SK-N-SH (cell line): ENCODE results near the gene PAF1. TPM values are rescaled to one million over a fixed set of nuclear protein-coding genes. Genes with fewer than 3 reads are reported as not detected.

ENCODE experiments used
- CTCF ChIA-PET: fragments of 300-600, 350-600 bp; formaldehyde crosslinking; extraction: SDS; loops from one replicate; lab custom pipeline; 2021; lab: Yijun Ruan, JAX
- POLR2A ChIA-PET: fragments of 350-600 bp; sonication (Branson Sonifier 250); formaldehyde crosslinking; extraction: SDS; loops from one replicate; lab custom pipeline; 2020; ENCODE audit warnings: antibody characterized with exemption, inconsistent platforms; lab: Yijun Ruan, JAX
- DNase-seq: peaks from one replicate; pipeline ENCODE4 v3.0.0; 2012
- H2AFZ ChIP-seq: fragments of 200-600 bp; sonication (generic); 2 replicates; pipeline ENCODE4 v1.8.1; 2016; ENCODE audit warnings: antibody characterized with exemption, mild to moderate bottlenecking, low read depth
- H3F3A ChIP-seq: fragments of 200-600 bp; sonication (generic); replicated peaks from 2 replicates; pipeline ENCODE3; 2016; ENCODE audit warnings: antibody characterized with exemption, mild to moderate bottlenecking; ENCODE audit not compliant: insufficient read depth
- H3K27ac ChIP-seq, 2 experiments: fragments of 200-500 bp in 1 of 2; fragments of 200-600 bp in 1 of 2; sonication (Bioruptor generic) in 1 of 2; sonication (generic), shearing (Covaris generic) in 1 of 2; 2 replicates each; pipeline versions ENCODE4 v1.5.1 to v1.6.1; 2014 to 2016; ENCODE audit warnings: low read depth in 2 of 2, inconsistent platforms in 1 of 2, low read length in 1 of 2, mild to moderate bottlenecking in 1 of 2, mixed read lengths in 1 of 2
- H3K27me3 ChIP-seq: fragments of 200-600 bp; sonication (generic), shearing (Covaris generic); 2 replicates; pipeline ENCODE4 v1.6.1; 2016; ENCODE audit warnings: mixed run types; ENCODE audit not compliant: insufficient read depth
- H3K36me3 ChIP-seq, 2 experiments: fragments of 200-500 bp in 1 of 2; fragments of 200-600 bp in 1 of 2; sonication (Bioruptor generic) in 1 of 2; sonication (generic) in 1 of 2; replicated peaks in 1 of 2; 2 replicates each; pipeline versions ENCODE3 to v1.5.1; 2014 to 2016; ENCODE audit warnings: low read length in 1 of 2, mild to moderate bottlenecking in 1 of 2; ENCODE audit not compliant: insufficient read depth in 2 of 2, control insufficient read depth in 1 of 2
- H3K4me1 ChIP-seq, 2 experiments: fragments of 200-500 bp in 1 of 2; fragments of 200-600 bp in 1 of 2; sonication (Bioruptor generic) in 1 of 2; sonication (generic), shearing (Covaris generic) in 1 of 2; 2 replicates each; pipeline versions ENCODE4 v1.5.1 to v1.6.1; 2014 to 2016; ENCODE audit warnings: low read depth in 1 of 2, low read length in 1 of 2, mixed run types in 1 of 2; ENCODE audit not compliant: insufficient read depth in 2 of 2, control insufficient read depth in 1 of 2
- H3K4me2 ChIP-seq: fragments of 200-600 bp; sonication (generic), shearing (Covaris generic); 2 replicates; pipeline ENCODE4 v1.6.1; 2017; ENCODE audit warnings: mixed run types
- H3K4me3 ChIP-seq, 2 experiments: fragments of 200-500 bp in 1 of 2; fragments of 200-600 bp in 1 of 2; sonication (Bioruptor generic) in 1 of 2; sonication (generic), shearing (Covaris generic) in 1 of 2; 2 replicates each; pipeline versions ENCODE4 v1.5.1 to v1.8.1; 2014 to 2016; ENCODE audit warnings: low read depth in 2 of 2, inconsistent platforms in 1 of 2, low read length in 1 of 2, mild to moderate bottlenecking in 1 of 2, mixed read lengths in 1 of 2, moderate library complexity in 1 of 2
- H3K79me2 ChIP-seq: fragments of 200-600 bp; sonication (generic); 2 replicates; pipeline ENCODE4 v1.8.1; 2017; ENCODE audit warnings: mild to moderate bottlenecking; ENCODE audit not compliant: insufficient read depth
- H3K9ac ChIP-seq: fragments of 200-600 bp; sonication (generic); 2 replicates; pipeline ENCODE4 v1.6.1; 2017; ENCODE audit warnings: mixed run types
- H3K9me2 ChIP-seq: fragments of 200-600 bp; sonication (generic); 2 replicates; pipeline ENCODE4 v1.6.1; 2017; ENCODE audit warnings: mixed run types
- H3K9me3 ChIP-seq: fragments of 200-600 bp; sonication (generic); 2 replicates; pipeline ENCODE4 v1.6.1; 2017; ENCODE audit warnings: mixed run types, mild to moderate bottlenecking, moderate library complexity
- H4K20me1 ChIP-seq: fragments of 200-600 bp; sonication (generic); 2 replicates; pipeline ENCODE4 v1.6.1; 2017; ENCODE audit warnings: mild to moderate bottlenecking, mixed run types; ENCODE audit not compliant: insufficient read depth
- ELF1 ChIP-seq: IDR thresholded peaks from 2 replicates; pipeline ENCODE4 v1.4.0; 2012
- EP300 ChIP-seq, 2 experiments: IDR thresholded peaks; 2 replicates each; pipeline versions ENCODE4 v1.4.0 to v1.6.1; 2012; ENCODE audit warnings: borderline replicate concordance in 1 of 2, low read depth in 1 of 2, low read length in 1 of 2
- EZH2phosphoT487 ChIP-seq: fragments of 200-600 bp; sonication (generic); IDR thresholded peaks from 2 replicates; pipeline ENCODE4 v1.6.1; 2017; ENCODE audit warnings: low read depth, mixed run types, mild to moderate bottlenecking, antibody characterized with exemption, moderate library complexity, borderline replicate concordance
- FOXJ3 ChIP-seq: sonication (generic); formaldehyde crosslinking; IDR thresholded peaks from 2 replicates; pipeline ENCODE4 v1.5.1; 2020; ENCODE audit warnings: mild to moderate bottlenecking, missing genetic modification reagents
- FOXM1 ChIP-seq: IDR thresholded peaks from 2 replicates; pipeline ENCODE4 v1.4.0; 2012; ENCODE audit warnings: low read depth, mild to moderate bottlenecking
- GABPA ChIP-seq: IDR thresholded peaks from 2 replicates; pipeline ENCODE4 v1.4.0; 2012; ENCODE audit warnings: low read depth, mild to moderate bottlenecking
- JUND ChIP-seq: IDR thresholded peaks from 2 replicates; pipeline ENCODE4 v1.4.0; 2012
- MEF2A ChIP-seq: IDR thresholded peaks from 2 replicates; pipeline ENCODE4 v1.4.0; 2012; ENCODE audit warnings: low read depth, borderline replicate concordance
- NFIC ChIP-seq: IDR thresholded peaks from 2 replicates; pipeline ENCODE4 v1.4.0; 2012; ENCODE audit warnings: borderline replicate concordance
- POLR2AphosphoS5 ChIP-seq: IDR thresholded peaks from 2 replicates; pipeline ENCODE4 v1.6.1; 2012; ENCODE audit warnings: low read depth, low read length
- RAD21 ChIP-seq: IDR thresholded peaks from 2 replicates; pipeline ENCODE4 v1.6.1; 2012; ENCODE audit warnings: mild to moderate bottlenecking, low read length
- RFX5 ChIP-seq: IDR thresholded peaks from 2 replicates; pipeline ENCODE4 v1.6.1; 2012; ENCODE audit warnings: mild to moderate bottlenecking, improper control_type of control experiment, low read length
- RXRA ChIP-seq: IDR thresholded peaks from 2 replicates; pipeline ENCODE4 v1.4.0; 2012; ENCODE audit warnings: low read depth, mild to moderate bottlenecking, borderline replicate concordance
- SIN3A ChIP-seq: IDR thresholded peaks from 2 replicates; pipeline ENCODE4 v1.6.1; 2012; ENCODE audit warnings: low read depth, mild to moderate bottlenecking, low read length, moderate library complexity, borderline replicate concordance
- TAF1 ChIP-seq: IDR thresholded peaks from 2 replicates; pipeline ENCODE4 v1.6.1; 2012; ENCODE audit warnings: low read depth, mild to moderate bottlenecking, low read length, moderate library complexity, borderline replicate concordance
- TCF12 ChIP-seq: IDR thresholded peaks from 2 replicates; pipeline ENCODE4 v1.4.0; 2012
- WGBS: methylation state at CpG from one replicate; pipeline ENCODE4 v1.1.6; 2017; ENCODE audit warnings: low lambda C conversion rate; 5-methylcytosine and 5-hydroxymethylcytosine counted together
- polyA plus RNA-seq, 3 experiments: library from polyadenylated mRNA; depleted of rRNA; stranded (reverse); fragments of >200 nt; gene quantifications; 2 replicates each; pipeline ENCODE4 v1.2.3, GENCODE V29; 2012
- TF ChIP-seq, protein P1 (sequence below): IDR thresholded peaks from 2 replicates; pipeline ENCODE4 v1.4.0; 2012; ENCODE audit warnings: low read depth, borderline replicate concordance
- TF ChIP-seq, protein P2 (sequence below): IDR thresholded peaks from 2 replicates; pipeline ENCODE4 v1.6.1; 2012; ENCODE audit warnings: mild to moderate bottlenecking, low read depth, low read length, moderate library complexity
- TF ChIP-seq, protein P3 (sequence below): IDR thresholded peaks from 2 replicates; pipeline ENCODE4 v1.4.0; 2012; ENCODE audit warnings: low read depth

PAF1 gene
- polyA plus RNA-seq, 1 of the 3 experiments (the other 2 are of a cell fraction): 65.3 TPM

DNA sequence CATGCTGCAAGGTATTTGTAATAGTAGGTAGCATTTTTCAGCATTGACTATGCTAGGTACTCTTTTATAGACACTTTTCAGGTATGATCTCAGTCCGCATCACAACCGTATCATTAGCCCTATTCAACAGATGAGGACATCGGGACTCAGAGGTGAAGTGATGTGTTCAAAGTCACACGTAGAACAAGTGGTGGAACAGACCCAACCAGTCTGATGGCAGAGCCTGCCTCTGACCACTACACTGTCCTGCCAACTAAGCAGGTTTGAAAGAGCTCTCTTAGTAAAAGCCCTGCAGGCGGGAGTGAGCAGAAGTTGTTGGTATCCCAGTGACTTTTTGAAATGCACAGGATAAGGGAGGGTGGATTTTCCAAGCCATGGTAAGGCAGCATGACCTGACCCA, 20.2 kb downstream of the PAF1 start:
- Histone ChIP-seq H3K9me2 (no peaks in the 10 kb centered on the region), H3K27me3 (no peaks in the 10 kb centered on the region), H3K36me3 (peaks cover 25 to 39% of the 10 kb centered on the region in 2 experiments), H3K27ac (no peak overlapping the region), H2AFZ (no peak overlapping the region), H3F3A (peaks cover 10% of the 10 kb centered on the region), H3K9ac (no peak overlapping the region), H3K4me3 (no peak overlapping the region), H3K9me3 (no peaks in the 10 kb centered on the region), H4K20me1 (no peaks in the 10 kb centered on the region), H3K79me2 (0 out of 2 replicates have a peak, but pooled peaks cover 3% of the 10 kb centered on the region), H3K4me1 (peaks cover 7 to 15% of the 10 kb centered on the region in 2 experiments; a peak in 2 of 4 replicates), H3K4me2 (no peak overlapping the region)
- ChIA-PET POLR2A (no interaction called here), CTCF (interaction anchor here (1.1 kb wide), 1 partner anchor 29 kb away, joined by 3 read pairs; the partner anchor contains the start of gene SAMD4B)
- TF ChIP-seq EP300 (IDR thresholded peaks at IDR 0.05; ENCODE audit: borderline replicate concordance in 1 of 2, low read depth in 1 of 2, low read length in 1 of 2) (no peak), RAD21 (no peak), FOXJ3 (CRISPR knock-in tag) (no peak), GABPA (no peak), JUND (no peak), POLR2AphosphoS5 (no peak), RFX5 (no peak), ELF1 (no peak), MEF2A (no peak), RXRA (no peak), EZH2phosphoT487 (no peak), TAF1 (no peak), NFIC (no peak), SIN3A (no peak), TCF12 (no peak), FOXM1 (no peak)
- TF ChIP-seq, protein P1, sequence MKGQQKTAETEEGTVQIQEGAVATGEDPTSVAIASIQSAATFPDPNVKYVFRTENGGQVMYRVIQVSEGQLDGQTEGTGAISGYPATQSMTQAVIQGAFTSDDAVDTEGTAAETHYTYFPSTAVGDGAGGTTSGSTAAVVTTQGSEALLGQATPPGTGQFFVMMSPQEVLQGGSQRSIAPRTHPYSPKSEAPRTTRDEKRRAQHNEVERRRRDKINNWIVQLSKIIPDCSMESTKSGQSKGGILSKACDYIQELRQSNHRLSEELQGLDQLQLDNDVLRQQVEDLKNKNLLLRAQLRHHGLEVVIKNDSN: no peak
- TF ChIP-seq, protein P2, sequence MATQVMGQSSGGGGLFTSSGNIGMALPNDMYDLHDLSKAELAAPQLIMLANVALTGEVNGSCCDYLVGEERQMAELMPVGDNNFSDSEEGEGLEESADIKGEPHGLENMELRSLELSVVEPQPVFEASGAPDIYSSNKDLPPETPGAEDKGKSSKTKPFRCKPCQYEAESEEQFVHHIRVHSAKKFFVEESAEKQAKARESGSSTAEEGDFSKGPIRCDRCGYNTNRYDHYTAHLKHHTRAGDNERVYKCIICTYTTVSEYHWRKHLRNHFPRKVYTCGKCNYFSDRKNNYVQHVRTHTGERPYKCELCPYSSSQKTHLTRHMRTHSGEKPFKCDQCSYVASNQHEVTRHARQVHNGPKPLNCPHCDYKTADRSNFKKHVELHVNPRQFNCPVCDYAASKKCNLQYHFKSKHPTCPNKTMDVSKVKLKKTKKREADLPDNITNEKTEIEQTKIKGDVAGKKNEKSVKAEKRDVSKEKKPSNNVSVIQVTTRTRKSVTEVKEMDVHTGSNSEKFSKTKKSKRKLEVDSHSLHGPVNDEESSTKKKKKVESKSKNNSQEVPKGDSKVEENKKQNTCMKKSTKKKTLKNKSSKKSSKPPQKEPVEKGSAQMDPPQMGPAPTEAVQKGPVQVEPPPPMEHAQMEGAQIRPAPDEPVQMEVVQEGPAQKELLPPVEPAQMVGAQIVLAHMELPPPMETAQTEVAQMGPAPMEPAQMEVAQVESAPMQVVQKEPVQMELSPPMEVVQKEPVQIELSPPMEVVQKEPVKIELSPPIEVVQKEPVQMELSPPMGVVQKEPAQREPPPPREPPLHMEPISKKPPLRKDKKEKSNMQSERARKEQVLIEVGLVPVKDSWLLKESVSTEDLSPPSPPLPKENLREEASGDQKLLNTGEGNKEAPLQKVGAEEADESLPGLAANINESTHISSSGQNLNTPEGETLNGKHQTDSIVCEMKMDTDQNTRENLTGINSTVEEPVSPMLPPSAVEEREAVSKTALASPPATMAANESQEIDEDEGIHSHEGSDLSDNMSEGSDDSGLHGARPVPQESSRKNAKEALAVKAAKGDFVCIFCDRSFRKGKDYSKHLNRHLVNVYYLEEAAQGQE: no peak
- TF ChIP-seq, protein P3, sequence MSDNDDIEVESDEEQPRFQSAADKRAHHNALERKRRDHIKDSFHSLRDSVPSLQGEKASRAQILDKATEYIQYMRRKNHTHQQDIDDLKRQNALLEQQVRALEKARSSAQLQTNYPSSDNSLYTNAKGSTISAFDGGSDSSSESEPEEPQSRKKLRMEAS: no peak
- no peak for DNase-seq
- 94% methylated on average over 5 of the region's 5 CpGs for WGBS
